ENCODE results near the gene UTP18. TPM values are rescaled to one million over a fixed set of nuclear protein-coding genes. Genes with fewer than 3 reads are reported as not detected.

Gene UTP18
- total and polyA plus RNA-seq, 2 of the 13 experiments (the other 11 are each of a cell fraction or from before 2014, with no cell fraction given): 35.2 to 104 TPM

DNA sequence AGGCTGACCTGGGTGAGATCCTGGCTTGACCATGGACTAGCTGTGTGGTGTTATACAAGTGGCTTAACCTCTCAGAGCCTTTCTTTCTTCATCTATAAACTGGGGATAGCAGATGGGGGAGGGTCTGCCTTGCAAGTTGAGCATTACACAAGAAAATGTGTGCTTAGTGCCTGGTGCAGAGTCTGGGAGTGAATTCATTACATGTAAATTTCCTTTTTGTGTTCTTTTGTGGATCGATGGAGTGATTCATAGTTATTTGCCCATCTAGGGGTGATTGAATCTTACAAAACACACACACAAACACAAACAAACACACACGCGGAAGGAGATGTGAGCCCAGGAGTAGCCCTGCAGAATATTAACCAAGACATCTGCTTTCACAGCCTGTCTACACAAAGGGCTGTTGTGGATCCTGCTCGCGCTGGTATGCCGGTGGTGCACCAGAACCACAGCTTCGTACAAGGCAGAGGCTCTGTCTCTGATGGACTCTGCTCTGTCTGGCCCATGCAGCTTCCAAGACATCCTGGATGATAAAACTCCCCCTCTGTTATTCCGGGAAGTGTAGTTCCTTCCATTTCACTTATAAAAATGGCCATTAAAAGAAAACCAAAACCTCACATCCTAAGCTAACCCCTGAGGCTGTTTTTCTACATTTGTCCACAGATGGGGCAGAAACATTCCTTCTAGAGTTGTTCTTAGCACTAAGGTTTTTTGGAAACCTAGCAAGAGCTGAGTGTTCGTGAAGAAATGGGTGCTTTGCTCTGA lies 86.1 kb downstream of the UTP18 start (continued):
- TF ChIP-seq ONECUT2 (CRISPR knock-in tag; IDR thresholded peaks at IDR 0.05) (peak; percentile 54; the same call in 1 of the 2 replicates), ZNF879 (CRISPR knock-in tag; IDR thresholded peaks at IDR 0.05) (no peak), NFYC (CRISPR knock-in tag; IDR thresholded peaks at IDR 0.05) (no peak), HNF4A (CRISPR knock-in tag; IDR thresholded peaks at IDR 0.05) (peak; percentile 51), ZKSCAN1 (IDR thresholded peaks at IDR 0.05; ENCODE audit: low read length) (no peak), ZNF672 (CRISPR knock-in tag; IDR thresholded peaks at IDR 0.05) (no peak), ZBTB42 (CRISPR knock-in tag; IDR thresholded peaks at IDR 0.05) (no peak), ZNF460 (CRISPR knock-in tag; IDR thresholded peaks at IDR 0.05; ENCODE audit: borderline replicate concordance) (no peak), SRSF4 (IDR thresholded peaks at IDR 0.05; ENCODE audit: low read depth, low read length, poor library complexity, severe bottlenecking) (no peak), SRY (CRISPR knock-in tag; IDR thresholded peaks at IDR 0.05) (no peak), ZNF629 (CRISPR knock-in tag; conservative IDR thresholded peaks at IDR 0.05) (0 out of 2 replicates have a peak, but pooled peaks have one; percentile 21), SIN3B (IDR thresholded peaks at IDR 0.05; ENCODE audit: low read length) (no peak), KLF6 (CRISPR knock-in tag; IDR thresholded peaks at IDR 0.05) (no peak), SALL2 (CRISPR knock-in tag; IDR thresholded peaks at IDR 0.05) (no peak), ZNF441 (CRISPR knock-in tag; IDR thresholded peaks at IDR 0.05; ENCODE audit: borderline replicate concordance) (no peak), NRL (CRISPR knock-in tag; IDR thresholded peaks at IDR 0.05; ENCODE audit: borderline replicate concordance) (no peak), ZNF782 (CRISPR knock-in tag; IDR thresholded peaks at IDR 0.05; ENCODE audit: borderline replicate concordance) (no peak)
- TF ChIP-seq, protein P1, sequence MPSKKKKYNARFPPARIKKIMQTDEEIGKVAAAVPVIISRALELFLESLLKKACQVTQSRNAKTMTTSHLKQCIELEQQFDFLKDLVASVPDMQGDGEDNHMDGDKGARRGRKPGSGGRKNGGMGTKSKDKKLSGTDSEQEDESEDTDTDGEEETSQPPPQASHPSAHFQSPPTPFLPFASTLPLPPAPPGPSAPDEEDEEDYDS (CRISPR knock-in tag; IDR thresholded peaks at IDR 0.05): peak; percentile 28; the same call in 1 of the 2 replicates
- TF ChIP-seq, protein P2, sequence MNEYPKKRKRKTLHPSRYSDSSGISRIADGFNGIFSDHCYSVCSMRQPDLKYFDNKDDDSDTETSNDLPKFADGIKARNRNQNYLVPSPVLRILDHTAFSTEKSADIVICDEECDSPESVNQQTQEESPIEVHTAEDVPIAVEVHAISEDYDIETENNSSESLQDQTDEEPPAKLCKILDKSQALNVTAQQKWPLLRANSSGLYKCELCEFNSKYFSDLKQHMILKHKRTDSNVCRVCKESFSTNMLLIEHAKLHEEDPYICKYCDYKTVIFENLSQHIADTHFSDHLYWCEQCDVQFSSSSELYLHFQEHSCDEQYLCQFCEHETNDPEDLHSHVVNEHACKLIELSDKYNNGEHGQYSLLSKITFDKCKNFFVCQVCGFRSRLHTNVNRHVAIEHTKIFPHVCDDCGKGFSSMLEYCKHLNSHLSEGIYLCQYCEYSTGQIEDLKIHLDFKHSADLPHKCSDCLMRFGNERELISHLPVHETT (CRISPR knock-in tag; conservative IDR thresholded peaks at IDR 0.05): no peak
- TF ChIP-seq, protein P3, sequence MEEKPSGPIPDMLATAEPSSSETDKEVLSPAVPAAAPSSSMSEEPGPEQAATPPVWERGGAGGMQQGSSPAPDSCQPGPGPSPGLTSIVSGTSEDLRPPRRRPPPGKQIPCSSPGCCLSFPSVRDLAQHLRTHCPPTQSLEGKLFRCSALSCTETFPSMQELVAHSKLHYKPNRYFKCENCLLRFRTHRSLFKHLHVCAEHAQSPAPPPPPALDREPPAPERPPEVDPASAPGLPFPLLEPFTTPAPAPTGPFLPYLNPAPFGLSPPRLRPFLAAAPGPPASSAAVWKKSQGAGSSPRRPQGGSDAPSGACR (CRISPR knock-in tag; IDR thresholded peaks at IDR 0.05): no peak
- TF ChIP-seq, protein P4, sequence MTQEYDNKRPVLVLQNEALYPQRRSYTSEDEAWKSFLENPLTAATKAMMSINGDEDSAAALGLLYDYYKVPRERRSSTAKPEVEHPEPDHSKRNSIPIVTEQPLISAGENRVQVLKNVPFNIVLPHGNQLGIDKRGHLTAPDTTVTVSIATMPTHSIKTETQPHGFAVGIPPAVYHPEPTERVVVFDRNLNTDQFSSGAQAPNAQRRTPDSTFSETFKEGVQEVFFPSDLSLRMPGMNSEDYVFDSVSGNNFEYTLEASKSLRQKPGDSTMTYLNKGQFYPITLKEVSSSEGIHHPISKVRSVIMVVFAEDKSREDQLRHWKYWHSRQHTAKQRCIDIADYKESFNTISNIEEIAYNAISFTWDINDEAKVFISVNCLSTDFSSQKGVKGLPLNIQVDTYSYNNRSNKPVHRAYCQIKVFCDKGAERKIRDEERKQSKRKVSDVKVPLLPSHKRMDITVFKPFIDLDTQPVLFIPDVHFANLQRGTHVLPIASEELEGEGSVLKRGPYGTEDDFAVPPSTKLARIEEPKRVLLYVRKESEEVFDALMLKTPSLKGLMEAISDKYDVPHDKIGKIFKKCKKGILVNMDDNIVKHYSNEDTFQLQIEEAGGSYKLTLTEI (CRISPR knock-in tag; conservative IDR thresholded peaks at IDR 0.05): no peak
- TF ChIP-seq, protein P5, sequence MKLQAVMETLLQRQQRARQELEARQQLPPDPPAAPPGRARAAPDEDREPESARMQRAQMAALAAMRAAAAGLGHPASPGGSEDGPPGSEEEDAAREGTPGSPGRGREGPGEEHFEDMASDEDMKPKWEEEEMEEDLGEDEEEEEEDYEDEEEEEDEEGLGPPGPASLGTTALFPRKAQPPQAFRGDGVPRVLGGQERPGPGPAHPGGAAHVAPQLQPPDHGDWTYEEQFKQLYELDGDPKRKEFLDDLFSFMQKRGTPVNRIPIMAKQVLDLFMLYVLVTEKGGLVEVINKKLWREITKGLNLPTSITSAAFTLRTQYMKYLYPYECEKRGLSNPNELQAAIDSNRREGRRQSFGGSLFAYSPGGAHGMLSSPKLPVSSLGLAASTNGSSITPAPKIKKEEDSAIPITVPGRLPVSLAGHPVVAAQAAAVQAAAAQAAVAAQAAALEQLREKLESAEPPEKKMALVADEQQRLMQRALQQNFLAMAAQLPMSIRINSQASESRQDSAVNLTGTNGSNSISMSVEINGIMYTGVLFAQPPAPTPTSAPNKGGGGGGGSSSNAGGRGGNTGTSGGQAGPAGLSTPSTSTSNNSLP (IDR thresholded peaks at IDR 0.05; ENCODE audit: low read depth, low read length): peak; percentile 86
- TF ChIP-seq, protein P6, sequence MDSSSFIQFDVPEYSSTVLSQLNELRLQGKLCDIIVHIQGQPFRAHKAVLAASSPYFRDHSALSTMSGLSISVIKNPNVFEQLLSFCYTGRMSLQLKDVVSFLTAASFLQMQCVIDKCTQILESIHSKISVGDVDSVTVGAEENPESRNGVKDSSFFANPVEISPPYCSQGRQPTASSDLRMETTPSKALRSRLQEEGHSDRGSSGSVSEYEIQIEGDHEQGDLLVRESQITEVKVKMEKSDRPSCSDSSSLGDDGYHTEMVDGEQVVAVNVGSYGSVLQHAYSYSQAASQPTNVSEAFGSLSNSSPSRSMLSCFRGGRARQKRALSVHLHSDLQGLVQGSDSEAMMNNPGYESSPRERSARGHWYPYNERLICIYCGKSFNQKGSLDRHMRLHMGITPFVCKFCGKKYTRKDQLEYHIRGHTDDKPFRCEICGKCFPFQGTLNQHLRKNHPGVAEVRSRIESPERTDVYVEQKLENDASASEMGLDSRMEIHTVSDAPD (CRISPR knock-in tag; IDR thresholded peaks at IDR 0.05): peak; percentile 67

All from HepG2 (cell line).